Vagina (tissue), 2 donors: ENCODE results near the gene GPR42.

ENCODE experiments used
- POLR2AphosphoS5 ChIP-seq, 2 donors: sonication (generic); formaldehyde crosslinking; IDR thresholded peaks; one replicate each; pipeline ENCODE4 v1.9.0; 2017; ENCODE audit warnings: antibody characterized with exemption in 2 of 2, mild to moderate bottlenecking in 2 of 2, low read depth in 1 of 2; ENCODE audit not compliant: insufficient read depth in 1 of 2
- TF ChIP-seq, protein P1 (sequence below), 3 experiments: fragments of 450-650 bp in 2 of 3; fragments of 200-600 bp in 1 of 3; sonication (generic) in 1 of 3; IDR thresholded peaks; one replicate each; pipeline ENCODE4 v1.5.1; 2017 to 2019; ENCODE audit warnings: antibody characterized with exemption in 3 of 3, mild to moderate bottlenecking in 2 of 3, moderate library complexity in 2 of 3

DNA sequence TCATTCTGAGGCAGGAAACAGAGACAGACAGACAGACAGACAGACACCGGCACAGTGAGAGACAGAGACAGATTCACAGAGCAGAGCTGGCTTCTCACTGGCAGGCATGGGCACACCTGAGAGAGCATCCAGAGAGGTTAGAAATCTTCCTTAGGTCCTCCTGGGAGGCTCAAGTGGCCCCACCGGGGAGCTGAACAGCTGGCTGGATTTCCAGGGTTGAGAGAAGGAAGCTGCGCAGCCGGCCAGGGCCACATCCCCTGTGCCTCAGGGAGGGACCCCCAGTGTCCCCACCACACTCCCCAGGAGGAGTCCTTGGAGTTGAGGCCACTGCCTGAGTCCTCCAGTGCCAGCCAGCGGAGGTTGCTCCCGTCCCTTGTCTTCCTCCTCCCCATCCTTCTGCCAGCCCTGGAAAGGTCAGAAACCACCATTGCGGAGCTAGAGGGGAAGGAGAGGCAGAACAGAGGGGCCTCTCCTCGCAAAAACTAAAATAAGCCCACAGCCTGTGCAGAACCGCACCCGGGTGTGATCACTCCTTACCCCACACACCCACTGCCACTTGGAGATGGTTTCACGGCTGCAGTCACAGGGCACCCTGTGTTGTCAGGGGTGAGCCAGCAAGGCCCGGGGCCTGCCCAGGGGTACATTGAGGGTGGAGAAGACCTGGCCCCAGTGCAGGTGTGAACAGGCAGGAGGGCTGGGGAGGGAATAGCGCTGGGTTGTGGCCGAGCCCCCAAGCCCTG, 8.4 kb upstream of the GPR42 start:
- TF ChIP-seq, protein P1, sequence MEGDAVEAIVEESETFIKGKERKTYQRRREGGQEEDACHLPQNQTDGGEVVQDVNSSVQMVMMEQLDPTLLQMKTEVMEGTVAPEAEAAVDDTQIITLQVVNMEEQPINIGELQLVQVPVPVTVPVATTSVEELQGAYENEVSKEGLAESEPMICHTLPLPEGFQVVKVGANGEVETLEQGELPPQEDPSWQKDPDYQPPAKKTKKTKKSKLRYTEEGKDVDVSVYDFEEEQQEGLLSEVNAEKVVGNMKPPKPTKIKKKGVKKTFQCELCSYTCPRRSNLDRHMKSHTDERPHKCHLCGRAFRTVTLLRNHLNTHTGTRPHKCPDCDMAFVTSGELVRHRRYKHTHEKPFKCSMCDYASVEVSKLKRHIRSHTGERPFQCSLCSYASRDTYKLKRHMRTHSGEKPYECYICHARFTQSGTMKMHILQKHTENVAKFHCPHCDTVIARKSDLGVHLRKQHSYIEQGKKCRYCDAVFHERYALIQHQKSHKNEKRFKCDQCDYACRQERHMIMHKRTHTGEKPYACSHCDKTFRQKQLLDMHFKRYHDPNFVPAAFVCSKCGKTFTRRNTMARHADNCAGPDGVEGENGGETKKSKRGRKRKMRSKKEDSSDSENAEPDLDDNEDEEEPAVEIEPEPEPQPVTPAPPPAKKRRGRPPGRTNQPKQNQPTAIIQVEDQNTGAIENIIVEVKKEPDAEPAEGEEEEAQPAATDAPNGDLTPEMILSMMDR (IDR thresholded peaks at IDR 0.05) = no peak
- no peak for TF ChIP-seq POLR2AphosphoS5 (IDR thresholded peaks at IDR 0.05; ENCODE audit: insufficient read depth in 1 of 2, low read depth in 1 of 2)
